Measurements from ENCODE around the gene CTXND1.

CTXND1 gene

DNA sequence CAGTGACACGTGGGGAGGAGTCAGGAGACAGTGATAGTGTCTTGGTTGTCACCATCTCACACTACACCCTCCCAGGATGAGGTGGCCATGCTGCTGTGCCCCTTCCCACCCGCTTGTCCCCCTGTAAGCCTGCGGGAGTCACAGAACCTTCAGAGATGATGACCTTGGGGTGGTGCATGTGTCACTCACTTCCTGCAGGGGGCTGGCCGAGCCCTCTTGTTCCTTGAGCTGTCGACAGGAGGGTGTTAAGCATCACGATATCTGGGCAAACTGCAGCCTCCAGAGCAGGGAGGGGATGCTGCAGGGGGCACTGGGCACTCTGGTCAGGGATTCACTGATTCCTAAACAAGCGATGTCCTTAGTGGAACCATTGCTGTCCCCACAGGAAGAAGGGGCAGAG is 71.5 kb downstream of the CTXND1 start:
- DNase-seq (ENCODE audit: low spot score) = no peak

DNA sequence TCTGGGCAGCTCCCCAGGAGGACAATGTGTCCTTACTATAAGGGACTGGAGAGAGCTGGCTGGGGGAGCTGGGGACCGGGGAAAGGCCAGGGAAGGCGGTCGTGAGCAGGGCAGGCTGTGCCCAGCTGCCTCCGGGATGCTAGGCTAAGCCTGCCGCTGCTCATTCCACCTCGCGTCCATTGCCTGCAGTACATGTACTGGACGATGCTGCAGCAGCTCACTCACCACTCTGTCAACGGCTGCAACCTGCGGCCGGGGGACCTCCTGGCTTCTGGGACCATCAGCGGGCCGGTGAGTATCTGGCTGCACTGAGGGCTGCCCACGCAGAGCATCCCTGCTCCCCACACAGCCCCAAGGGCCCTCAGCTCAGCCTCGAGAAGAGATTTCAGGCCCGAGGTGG is 72.1 kb downstream of the CTXND1 start:
- DNase-seq (ENCODE audit: low spot score) = no peak

DNA sequence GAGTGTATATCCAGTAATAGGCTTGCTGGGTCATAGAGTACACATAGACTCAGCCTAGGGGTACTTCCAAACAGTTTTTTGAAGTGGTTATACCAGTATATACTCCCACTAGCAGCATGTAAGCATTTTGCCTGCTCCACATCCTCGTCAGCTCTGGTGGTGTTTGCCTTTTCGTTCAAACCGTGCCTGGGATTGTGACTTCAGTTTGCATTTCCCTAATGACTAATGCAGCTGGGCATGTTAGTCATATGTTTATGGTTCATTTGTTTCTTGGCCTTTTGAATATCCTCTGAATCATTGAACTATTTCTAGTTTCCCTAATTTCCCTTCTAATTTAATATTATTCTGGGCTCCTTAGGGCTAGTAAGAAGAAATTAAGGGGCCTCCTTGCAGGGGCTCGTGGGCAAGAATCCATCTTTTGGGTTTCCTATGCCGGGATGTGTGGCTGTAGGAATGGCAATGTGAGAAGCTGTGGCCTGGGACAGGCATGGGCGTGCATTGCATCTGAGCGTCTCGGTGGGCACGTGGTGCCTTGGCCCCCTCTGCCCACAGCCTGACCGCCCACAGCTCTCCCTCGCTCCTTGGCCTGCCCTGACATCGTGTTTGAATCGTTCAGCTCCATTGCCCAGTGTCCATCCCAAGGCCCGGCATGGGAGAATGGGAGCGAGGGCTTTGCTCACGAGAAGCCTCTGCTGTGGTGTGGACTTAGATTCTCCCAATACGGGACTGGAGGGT is 72.8 kb downstream of the CTXND1 start:
- DNase-seq (ENCODE audit: low spot score) = peak; percentile 77

DNA sequence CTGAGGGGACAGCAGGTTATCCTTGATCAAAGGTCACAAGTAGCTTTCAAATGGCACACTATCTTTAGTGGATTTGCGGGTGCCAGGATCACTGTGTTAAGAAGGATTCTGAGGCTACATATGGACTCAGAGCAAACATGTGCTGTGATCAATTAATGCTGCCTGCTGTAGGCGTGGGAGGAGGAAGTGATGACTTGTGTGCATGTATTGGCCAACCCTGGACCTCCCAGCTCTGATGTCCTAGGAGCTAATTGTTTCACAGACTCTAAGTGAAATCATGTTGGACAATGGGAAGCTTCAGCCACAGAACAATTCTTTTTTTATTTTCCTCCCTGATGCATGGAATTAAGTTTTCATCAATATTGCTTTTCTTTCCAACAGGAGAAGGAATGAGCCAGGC is 74.9 kb downstream of the CTXND1 start:
- DNase-seq (ENCODE audit: low spot score) = no peak

DNA sequence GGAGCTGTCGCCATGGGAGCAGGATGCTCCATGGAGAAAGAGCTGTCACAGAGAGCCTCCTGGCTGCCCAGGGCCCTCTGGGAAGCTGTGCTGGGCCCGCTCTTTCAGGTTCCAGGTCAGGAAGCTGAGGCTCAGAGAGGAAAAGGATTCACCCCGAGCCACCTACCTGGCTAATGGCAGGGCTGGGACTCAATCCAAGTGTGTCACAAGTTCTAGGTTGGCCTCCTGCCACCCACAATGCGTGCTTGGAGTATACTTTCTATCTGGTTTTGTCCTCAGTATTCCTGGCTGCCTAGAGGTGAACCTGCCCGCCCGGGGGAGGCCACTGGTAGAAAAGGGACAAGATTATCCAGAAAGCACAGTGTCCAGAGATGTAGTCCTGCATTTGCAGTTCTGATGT is 75.6 kb downstream of the CTXND1 start:
- no peak for DNase-seq (ENCODE audit: low spot score)

DNA sequence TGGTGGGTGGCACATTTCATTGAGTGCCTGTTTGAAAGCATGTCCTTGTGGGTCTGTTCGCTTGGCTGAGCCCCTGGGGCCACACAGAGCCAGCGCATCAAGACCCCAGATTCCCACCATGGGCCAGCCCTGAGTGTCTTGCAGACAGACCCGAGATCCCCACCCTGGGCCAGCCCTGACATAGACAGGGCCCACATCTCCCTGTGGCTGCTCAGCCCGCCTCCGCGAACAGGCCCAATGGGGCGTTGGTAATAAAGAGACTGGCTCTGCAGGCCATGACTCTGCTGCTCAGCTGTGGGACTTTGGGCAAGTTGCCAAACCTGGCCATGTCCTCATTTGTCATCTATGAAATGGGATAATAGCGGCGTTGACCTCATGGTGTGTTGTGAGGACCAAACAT is 76.6 kb downstream of the CTXND1 start:
- DNase-seq (ENCODE audit: low spot score) = no peak

DNA sequence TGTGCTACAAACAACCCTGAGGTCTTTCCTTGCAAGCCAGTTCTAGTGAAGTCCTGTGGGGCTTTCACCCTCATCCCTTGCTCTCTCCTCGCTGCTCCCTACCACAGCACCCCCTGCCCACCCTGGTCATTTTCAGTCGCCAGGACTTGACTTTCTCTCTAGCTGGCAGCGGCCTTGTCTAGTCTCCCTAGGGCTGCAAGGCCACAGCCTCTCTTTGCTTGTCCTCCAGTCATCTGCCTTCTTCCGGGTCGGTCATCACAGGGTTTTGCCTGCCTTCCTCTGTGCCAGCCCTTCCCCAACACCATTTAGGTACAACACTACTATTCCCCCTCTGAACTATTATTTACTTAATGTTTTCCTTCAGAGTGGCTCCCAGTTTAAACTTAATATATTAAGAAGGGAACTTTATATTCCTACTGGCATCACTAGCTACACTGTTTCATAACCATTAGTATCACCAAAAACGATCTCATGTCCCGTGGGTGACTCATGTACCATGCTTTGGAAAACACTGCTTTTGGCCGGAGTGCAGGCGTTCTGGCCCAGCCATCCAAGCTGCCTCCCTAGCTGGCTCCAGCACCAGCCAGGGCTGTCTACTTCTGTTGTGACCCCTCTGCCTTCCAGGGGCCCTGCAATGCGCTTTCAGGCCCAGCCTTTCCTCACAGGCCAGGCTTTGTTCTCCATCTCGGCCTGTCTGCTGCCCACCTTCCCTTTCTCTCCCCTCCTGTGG is 77.8 kb downstream of the CTXND1 start:
- DNase-seq (ENCODE audit: low spot score) = no peak

DNA sequence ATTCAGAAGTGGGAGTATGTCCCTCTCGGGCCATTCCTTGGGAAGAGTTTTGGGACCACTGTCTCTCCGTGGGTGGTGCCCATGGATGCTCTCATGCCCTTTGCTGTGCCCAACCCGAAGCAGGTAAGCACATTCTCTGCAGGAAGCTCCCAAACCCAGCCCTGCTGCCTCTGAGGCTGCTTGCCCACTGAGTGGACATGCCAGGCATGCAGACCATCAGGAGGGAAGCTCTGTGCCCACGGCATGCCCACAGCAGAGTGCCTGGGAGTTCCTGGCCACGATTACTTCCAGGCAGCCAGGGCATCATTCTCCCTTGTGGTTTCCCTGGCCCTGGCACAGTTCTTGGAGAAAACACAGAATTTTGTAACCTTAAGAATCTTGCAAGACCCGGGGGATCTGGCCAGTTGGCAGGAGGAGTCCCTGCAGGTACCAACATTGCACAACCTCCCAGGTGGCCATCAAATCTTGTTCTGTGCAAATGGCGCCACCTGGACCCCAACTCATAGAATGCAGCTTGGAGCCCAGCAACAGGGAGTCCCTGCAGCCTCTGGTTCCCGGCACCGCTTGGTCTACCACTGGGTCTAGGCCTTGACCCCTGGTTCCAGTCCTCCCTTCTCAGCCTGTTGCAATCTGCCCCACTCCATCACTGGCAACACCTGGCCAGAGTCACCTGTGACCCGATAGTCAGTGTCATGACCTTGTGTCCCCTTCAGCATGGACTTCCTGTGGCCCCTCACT is 78.8 kb downstream of the CTXND1 start:
- DNase-seq (ENCODE audit: low spot score) = peak; percentile 46

DNA sequence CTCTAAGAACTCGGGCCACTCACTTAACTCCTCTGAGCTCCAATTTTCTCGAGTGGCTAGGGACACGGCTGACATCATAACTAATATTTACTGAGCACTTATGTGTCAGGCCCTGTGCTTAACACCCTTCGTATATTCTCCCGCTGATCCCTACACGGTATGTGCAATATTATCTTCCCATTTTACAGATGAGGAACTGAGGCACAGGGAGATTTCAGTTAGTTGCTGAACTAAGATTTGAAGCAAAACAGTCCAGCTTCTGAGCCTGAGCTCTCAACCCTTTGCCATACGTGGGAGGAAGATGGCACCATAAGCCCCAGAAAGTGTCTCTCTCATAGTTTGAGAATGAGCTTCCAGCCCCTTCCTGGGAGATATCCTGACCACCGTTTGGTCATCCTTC is 79.6 kb downstream of the CTXND1 start:
- no peak for DNase-seq (ENCODE audit: low spot score)

DNA sequence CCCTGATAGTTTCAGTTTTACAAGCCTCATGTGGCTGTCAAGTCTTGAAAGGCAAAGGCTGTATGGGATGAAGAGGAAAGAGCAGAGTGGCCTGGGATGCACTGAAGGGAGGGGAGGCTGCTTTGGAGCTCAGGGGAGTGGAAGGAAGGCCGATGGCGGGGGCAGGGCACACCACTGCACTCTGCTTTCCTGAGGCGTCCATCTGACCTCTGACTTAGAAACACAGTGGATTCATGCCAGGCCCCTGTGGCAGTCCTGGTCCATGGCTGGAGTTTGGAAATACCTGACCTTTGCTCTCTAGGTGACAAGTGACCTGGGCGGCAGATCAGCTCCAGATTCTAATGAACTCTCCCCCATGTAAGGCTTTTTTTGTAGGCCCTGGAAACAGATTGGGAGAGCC is 80.2 kb downstream of the CTXND1 start:
- no peak for DNase-seq (ENCODE audit: low spot score)

DNA sequence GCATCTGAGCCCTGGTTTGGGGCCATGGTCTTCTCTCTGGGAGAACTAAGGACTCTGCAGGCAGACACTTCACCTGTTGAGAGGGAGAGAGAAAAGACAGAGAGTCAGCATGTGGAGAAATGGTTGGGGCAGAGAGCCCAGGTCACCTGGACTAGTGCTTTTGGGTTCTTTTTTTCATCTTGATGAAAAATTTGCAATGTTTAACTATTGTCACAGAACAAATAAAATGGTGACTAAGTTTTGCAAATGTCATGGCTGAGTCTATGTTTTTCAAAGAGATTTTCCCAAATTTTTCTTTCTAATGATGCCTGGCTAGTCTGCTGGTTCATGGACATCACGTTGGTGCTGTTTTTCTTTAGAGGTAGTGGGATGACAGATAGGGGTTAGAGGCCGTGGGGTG is 81.4 kb downstream of the CTXND1 start:
- DNase-seq (ENCODE audit: low spot score) = no peak

DNA sequence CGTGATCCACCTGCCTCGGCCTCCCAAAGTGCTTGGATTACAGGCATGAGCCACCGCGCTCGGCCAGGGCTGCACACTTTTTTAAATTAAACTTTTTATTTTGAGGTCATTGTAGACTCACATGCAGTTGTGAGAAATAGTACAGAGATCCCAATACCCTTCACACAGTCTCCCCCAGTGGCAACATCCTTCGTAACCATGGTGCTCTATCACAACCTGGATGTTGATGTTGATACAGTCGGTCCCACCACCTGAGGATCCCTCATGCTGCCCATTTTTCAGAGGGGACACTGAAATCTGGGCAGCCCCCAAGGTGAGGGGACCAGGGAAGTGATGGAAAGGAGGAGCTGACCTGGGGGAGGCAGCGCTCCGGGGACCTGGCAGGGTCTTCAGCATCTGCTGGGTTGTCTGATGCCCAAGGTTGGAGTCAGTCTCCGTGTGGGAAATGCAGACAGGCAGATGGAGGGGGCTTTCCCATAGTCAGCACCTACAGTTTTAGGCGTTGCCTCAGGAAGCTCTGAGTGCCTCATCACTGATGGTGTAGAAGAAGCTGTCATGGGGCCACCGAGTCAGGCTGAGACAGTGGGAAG is 82.2 kb downstream of the CTXND1 start:
- no peak for DNase-seq (ENCODE audit: low spot score)

DNA sequence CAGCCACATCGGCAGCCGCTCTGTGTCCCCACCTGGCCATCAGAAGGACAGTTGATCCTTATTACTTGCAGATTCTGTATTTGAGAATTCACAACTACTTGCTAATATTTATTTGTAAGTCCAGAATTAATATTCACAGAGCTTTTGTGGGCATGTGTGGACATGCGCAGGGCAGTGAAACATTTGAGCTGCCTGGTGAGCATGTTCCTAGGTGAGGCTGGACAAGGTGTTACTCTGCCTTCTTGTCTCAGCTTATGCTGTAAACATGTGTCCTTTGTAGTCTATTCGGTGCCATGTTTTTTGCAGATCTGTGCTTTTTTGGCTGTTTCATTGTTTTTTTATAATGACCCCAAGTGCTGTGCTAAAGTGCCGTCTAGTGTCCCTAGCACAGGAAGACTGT is 83.6 kb downstream of the CTXND1 start:
- no peak for DNase-seq (ENCODE audit: low spot score)

DNA sequence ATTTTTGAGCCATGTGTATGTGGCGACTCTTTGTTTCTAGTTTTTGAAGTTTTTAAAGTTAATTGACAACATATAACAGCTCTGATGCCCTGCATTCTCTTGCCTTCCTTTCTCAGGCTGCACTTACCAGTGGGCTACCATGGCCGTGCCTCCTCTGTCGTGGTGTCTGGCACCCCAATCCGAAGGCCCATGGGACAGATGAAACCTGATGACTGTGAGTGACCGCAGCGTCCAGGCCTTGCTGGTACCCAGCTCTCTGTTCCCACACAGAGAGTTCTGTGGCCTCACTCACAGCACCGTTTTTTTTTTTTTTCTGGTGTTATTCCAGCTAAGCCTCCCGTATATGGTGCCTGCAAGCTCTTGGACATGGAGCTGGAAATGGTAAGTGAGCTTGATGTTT is 84.1 kb downstream of the CTXND1 start:
- DNase-seq (ENCODE audit: low spot score) = no peak

DNA sequence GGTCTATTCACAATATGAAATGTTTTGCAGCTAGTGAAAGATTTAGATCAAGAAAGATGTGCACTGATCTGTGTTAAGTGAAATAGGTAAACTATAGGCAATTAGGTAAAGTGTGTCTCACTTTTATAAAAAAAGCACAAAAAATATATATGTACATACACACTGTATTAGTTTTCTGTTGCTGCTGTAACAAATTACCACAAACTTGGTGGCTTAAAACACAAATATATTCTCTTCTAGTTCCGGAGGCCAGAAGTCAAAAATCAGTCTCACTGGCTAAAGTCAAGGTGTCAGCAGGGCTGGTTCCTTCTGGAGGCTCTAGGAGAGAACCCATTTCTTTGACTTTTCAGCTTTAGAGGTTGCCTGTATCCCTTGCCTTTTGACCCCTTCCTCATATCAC is 88.1 kb downstream of the CTXND1 start:
- no peak for DNase-seq (ENCODE audit: low spot score)

DNA sequence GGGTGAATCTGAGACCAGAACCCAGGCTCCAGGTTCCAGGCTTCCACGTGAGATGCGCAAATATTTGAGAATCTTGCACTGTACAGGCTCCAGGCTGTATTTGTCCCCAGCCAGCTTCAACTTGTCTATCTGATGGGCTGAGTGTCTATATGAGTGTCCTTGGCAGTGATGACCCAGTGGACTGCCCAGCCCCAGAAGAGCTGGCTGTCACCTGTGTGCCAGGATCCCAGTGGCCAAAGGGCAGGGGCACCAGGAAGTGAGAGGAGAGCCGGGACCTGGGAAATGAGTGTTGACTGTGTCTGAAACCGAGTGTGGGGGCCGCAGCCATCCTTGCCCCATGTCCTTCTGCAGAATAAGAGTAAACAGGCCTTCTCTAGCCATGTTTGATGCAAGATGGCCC is 88.8 kb downstream of the CTXND1 start:
- DNase-seq (ENCODE audit: low spot score) = no peak

DNA sequence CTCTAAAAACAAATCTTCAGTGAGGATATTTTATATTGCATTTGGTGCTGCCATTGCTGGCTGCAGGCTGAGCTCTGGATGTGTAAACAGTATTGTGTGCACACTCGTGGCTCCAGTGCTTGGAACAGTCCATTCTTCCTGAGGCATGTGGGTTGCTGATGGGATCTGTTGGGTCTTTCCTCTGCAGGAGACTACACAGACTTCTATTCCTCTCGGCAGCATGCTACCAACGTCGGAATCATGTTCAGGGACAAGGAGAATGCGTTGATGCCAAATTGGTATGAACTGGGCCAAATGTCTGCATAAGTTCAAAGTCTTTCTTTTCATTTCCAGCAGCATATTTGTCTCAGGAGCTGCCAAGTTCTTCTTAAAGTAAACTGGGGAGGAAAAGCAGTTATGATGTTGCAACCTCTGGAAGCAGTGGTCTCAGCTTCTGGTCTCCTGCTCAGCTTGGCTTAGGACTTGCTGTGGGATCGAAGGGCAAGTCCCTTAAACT is 89.9 kb downstream of the CTXND1 start:
- no peak for DNase-seq (ENCODE audit: low spot score)

DNA sequence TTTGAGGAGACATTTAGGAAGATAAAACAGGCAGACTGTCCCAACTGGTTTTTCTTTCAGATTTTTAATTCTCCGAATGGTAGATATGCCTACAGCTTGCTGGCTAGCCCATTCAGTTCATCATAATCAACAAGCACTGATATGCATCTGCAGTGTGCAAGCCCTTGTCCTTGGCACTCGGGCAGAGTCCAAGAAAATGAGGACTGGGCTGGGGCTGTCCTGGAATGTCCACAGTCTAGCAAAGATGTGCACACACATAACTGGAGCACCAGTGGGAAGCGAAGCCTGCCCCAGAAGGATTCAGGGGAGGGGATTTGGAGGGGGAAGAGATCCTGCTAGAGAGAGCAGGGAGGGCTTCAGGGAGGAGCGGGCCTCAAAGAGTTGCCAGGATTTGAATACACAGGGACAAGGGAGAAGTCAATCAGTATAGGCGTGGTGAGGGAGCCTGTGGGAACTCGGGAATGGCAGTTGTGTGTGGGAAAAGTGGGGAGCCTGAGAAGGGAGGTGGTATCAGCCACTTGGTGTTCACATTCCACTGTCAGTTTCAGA is 90.5 kb downstream of the CTXND1 start:
- no peak for DNase-seq (ENCODE audit: low spot score)

DNA sequence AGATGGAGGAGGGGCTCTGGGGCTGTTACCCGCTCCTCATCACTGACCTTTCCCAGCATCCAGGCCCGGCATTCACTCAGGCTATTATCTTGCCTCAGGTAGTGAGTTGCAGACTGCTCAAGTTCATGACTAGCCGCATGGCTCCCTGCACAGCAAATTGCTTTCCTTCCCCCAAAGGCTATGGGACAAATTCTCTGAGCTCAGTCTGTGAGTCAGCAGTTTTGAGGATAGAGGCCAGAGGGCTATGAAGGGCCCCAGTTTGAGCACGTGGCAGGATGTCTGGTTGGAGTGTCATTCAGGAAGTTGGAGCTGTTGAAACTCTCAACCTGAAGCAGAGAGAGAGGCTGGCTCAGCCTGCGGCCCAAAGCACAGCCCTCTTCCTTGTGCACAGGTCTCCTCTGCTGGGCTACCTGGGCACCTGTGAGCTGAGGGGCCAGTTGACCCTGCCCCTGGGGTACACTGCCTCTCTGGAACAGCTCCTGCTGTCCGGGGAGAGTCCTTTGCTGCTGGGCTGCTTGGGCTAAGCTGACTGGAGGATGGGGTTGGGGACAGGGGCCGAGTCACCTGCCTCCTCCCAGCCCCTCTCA is 91.3 kb downstream of the CTXND1 start:
- peak; percentile 91 for DNase-seq (ENCODE audit: low spot score)

DNA sequence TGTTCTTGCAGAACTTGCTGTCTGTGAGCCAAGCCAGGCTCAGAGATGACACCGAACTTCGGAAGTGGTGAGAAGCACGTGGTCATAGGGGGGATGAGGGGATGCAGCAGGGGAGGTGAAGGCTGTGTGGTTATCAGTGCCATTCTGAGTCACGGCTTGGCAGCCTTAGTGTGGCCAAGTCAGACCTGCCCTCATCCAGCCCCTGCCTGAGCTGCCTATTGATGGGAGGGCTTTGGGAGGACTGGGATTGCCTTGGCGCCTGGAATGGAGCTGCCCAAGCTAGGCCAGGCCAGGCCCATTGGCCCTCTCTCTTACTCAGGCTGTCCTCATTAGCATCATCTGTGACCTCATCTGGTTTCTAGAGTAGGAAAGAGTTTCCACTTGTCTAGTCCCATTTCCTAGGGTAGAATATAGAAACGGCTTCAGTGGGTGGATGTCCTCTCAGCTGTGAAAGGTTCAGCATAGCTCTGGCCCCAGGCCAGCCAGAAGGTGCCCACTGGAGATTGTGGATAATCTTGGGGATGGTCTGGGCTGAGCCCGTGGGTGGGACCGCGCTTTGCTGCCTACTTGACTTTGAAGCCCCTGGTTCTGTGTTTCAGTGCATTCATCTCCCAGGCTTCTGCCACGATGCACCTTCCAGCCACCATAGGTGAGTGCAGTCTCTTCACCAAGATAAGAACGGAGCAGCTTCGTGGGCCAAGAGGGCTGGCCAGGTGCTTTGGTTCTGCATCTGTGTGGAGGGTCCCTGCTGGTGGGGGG is 92.0 kb downstream of the CTXND1 start:
- no peak for DNase-seq (ENCODE audit: low spot score)

DNA sequence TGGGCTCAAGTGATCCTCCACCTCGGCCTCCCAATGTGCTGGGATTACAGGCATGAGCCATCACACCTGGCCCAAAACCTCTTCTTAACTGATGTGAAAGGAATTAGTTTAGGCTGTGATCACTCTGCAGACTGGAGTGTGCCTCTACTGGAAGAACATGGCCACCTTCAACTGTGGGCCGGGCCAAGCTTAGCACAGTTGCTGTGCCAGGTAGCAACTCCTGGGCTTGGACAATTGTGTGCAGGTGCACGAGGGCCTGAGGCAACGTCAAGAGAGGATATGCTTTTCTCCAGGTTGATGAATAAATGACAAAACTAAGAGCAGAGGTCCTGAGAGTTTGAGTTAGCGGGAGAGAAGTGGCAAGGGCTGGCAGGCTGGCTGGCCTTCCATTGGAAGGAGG is 92.7 kb downstream of the CTXND1 start:
- DNase-seq (ENCODE audit: low spot score) = no peak

Data from kidney capillary endothelial cell (primary cell).